Loucy (cell line): ENCODE data around the gene INSYN1.

Source experiments
- EZH2phosphoT487 ChIP-seq: fragments of 200-600 bp; IDR thresholded peaks from 2 replicates; pipeline ENCODE4 v1.6.1; 2018; ENCODE audit warnings: antibody characterized with exemption, mild to moderate bottlenecking, moderate library complexity, borderline replicate concordance
- TF ChIP-seq, protein P1 (sequence below): fragments of 200-600 bp; sonication (generic); conservative IDR thresholded peaks from 2 replicates; pipeline ENCODE4 v1.5.1; 2014; ENCODE audit warnings: mild to moderate bottlenecking, antibody characterized with exemption, low read length

DNA sequence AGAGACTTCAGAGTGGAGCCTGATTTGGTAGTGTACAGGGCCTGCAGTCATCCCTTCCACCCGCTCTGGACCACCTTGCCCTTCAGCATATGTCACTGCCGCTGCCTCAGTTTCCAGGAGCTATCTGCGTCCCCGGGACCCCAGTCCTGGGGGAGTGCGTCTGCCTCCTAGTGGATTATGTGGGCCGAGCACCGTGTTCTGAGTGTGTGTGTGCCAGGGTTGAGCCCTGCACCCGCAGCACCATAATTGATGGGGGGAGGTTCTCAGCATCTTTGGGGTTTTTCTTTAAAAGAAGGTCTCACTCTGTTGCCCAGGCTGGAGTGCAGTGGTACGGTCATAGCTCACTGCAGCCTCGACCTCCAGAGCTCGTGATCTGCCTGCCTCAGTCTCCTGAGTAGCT, 35.3 kb downstream of the INSYN1 start:
- no peak for TF ChIP-seq EZH2phosphoT487
- TF ChIP-seq, protein P1, sequence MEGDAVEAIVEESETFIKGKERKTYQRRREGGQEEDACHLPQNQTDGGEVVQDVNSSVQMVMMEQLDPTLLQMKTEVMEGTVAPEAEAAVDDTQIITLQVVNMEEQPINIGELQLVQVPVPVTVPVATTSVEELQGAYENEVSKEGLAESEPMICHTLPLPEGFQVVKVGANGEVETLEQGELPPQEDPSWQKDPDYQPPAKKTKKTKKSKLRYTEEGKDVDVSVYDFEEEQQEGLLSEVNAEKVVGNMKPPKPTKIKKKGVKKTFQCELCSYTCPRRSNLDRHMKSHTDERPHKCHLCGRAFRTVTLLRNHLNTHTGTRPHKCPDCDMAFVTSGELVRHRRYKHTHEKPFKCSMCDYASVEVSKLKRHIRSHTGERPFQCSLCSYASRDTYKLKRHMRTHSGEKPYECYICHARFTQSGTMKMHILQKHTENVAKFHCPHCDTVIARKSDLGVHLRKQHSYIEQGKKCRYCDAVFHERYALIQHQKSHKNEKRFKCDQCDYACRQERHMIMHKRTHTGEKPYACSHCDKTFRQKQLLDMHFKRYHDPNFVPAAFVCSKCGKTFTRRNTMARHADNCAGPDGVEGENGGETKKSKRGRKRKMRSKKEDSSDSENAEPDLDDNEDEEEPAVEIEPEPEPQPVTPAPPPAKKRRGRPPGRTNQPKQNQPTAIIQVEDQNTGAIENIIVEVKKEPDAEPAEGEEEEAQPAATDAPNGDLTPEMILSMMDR: peak; percentile 38
